Kidney epithelial cell (primary cell): ENCODE measurements around the gene PXDC1. TPM values are rescaled to one million over a fixed set of nuclear protein-coding genes. Genes with fewer than 3 reads are reported as not detected.

ENCODE experiments used
- DNase-seq: peaks from one replicate; pipeline ENCODE4 v3.0.0-alpha.2; 2010; ENCODE audit warnings: low read depth
- H3K27me3 ChIP-seq: 2 replicates; pipeline ENCODE4 v1.6.0; 2011; ENCODE audit warnings: low read length; ENCODE audit not compliant: control insufficient read depth, insufficient read depth
- H3K36me3 ChIP-seq: 2 replicates; pipeline ENCODE4 v1.5.1; 2011; ENCODE audit warnings: low read length; ENCODE audit not compliant: control insufficient read depth, insufficient read depth
- H3K4me3 ChIP-seq: 2 replicates; pipeline ENCODE4 v1.5.1; 2011; ENCODE audit warnings: low read depth, mild to moderate bottlenecking, control low read depth, low read length
- CTCF ChIP-seq: IDR thresholded peaks from 2 replicates; pipeline ENCODE4 v1.5.1; 2011; ENCODE audit warnings: mild to moderate bottlenecking, moderate library complexity, low read length, control low read depth, inconsistent platforms; ENCODE audit not compliant: insufficient read depth, poor library complexity, severe bottlenecking
- total RNA-seq: library from RNA; depleted of rRNA; stranded (reverse); fragments of >200 nt; gene quantifications from 2 replicates; pipeline ENCODE4 v1.2.3, GENCODE V29; 2015

PXDC1 gene
- total RNA-seq, 1 donor from 2014 or later = 92.4 TPM

GRCh38 chr6:3766214-3766613 is 14.7 kb upstream of the PXDC1 start:
- Histone ChIP-seq H3K4me3 (no peak overlapping the region), H3K36me3 (no peaks in the 10 kb centered on the region), H3K27me3 (no peaks in the 10 kb centered on the region)
- TF ChIP-seq CTCF = no peak
- DNase-seq = no peak

GRCh38 chr6:3765415-3765814 is 13.9 kb upstream of the PXDC1 start:
- Histone ChIP-seq H3K36me3 (no peaks in the 10 kb centered on the region), H3K27me3 (no peaks in the 10 kb centered on the region), H3K4me3 (no peak overlapping the region)
- no peak for DNase-seq
- TF ChIP-seq CTCF = no peak

GRCh38 chr6:3764516-3765335 is 13.2 kb upstream of the PXDC1 start:
- H3K4me3 ChIP-seq = no peak overlapping the region
- DNase-seq = no peak
- TF ChIP-seq CTCF = no peak
- H3K27me3 ChIP-seq = no peaks in the 10 kb centered on the region
- no peaks in the 10 kb centered on the region for H3K36me3 ChIP-seq

GRCh38 chr6:3762852-3763251 is 11.3 kb upstream of the PXDC1 start:
- TF ChIP-seq CTCF = no peak
- Histone ChIP-seq H3K4me3 (no peak overlapping the region), H3K36me3 (no peaks in the 10 kb centered on the region), H3K27me3 (no peaks in the 10 kb centered on the region)
- DNase-seq = no peak

- Histone ChIP-seq H3K27me3 (no peaks in the 10 kb centered on the region), H3K4me3 (no peak overlapping the region), H3K36me3 (no peaks in the 10 kb centered on the region)
- DNase-seq = no peak
- TF ChIP-seq CTCF = no peak
Observed at GRCh38 chr6:3762359-3762758, 10.8 kb upstream of the PXDC1 start.

GRCh38 chr6:3761989-3762270 is 10.4 kb upstream of the PXDC1 start:
- H3K4me3 ChIP-seq = no peak overlapping the region
- H3K27me3 ChIP-seq = no peaks in the 10 kb centered on the region
- no peak for TF ChIP-seq CTCF
- no peak for DNase-seq
- no peaks in the 10 kb centered on the region for H3K36me3 ChIP-seq
